SH-SY5Y (cell line): ENCODE measurements around the gene GRB10.

Source experiments
- GATA2 ChIP-seq: IDR thresholded peaks from 2 replicates; pipeline ENCODE4 v1.6.1; 2011; ENCODE audit warnings: mild to moderate bottlenecking, low read depth, low read length
- GATA3 ChIP-seq: IDR thresholded peaks from 2 replicates; pipeline ENCODE4 v1.6.1; 2011; ENCODE audit warnings: low read depth, mild to moderate bottlenecking, low read length, moderate library complexity

- TF ChIP-seq GATA2 (no peak), GATA3 (no peak)
These were observed 71.2 kb downstream of the GRB10 start for GRCh38 chr7:50711271-50712175.
